ENCODE results near the gene SMC3. TPM values are rescaled to one million over a fixed set of nuclear protein-coding genes. Genes with fewer than 3 reads are reported as not detected.

The SMC3 gene
- polyA plus RNA-seq, 2 of the 4 experiments (the other 2 are of a cell fraction), result 59.5 to 60.5 TPM

DNA sequence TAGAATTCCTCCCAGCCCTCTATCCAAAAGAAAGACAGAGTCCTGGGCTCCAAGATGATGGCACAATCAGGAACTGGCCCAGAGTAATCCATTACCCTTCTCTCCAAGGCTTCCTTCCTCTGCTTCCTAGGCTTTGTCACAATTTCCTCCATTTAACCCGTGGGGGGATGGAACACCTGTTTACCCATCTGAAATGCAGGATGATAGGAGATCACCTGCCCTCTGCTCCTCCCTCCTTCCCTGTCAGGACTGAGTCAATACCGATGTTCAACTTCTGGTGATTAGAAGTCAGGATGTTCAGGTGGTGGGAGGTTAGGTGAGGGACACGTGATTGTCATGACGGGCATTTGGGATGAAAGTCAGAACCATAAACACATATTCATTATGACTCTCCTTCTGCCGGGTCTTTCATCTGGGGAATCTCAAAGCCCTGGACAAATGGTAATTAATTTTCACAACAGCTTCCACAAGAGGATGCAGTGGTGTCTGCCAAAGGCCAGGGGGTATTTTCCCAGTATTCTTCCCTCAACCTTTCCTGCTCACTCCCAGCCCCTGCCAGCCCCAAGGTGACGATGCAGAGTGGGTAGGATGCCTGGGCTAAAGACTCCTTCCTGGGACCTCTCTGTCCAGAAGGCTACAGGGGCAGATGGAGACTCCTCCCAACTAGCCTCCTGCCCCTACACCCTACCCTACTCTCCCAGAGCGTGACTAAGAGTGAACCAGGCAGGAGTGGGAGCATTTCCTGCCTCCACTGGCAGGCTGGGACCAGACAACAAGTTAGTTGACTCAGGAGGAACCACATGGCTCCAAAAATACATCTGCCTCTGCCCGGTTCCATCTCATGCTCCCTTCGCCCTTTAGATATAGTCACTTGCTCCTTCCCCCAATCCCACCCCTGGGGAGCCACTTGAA is 41.9 kb upstream of the SMC3 start (continued):
- TF ChIP-seq HMGXB4 (CRISPR knock-in tag; IDR thresholded peaks at IDR 0.05; ENCODE audit: borderline replicate concordance), result no peak
- TF ChIP-seq EP300 (IDR thresholded peaks at IDR 0.05), result no peak
- TF ChIP-seq ZFP36 (IDR thresholded peaks at IDR 0.05; ENCODE audit: borderline replicate concordance, partially characterized antibody), result no peak
- TF ChIP-seq, protein P1, sequence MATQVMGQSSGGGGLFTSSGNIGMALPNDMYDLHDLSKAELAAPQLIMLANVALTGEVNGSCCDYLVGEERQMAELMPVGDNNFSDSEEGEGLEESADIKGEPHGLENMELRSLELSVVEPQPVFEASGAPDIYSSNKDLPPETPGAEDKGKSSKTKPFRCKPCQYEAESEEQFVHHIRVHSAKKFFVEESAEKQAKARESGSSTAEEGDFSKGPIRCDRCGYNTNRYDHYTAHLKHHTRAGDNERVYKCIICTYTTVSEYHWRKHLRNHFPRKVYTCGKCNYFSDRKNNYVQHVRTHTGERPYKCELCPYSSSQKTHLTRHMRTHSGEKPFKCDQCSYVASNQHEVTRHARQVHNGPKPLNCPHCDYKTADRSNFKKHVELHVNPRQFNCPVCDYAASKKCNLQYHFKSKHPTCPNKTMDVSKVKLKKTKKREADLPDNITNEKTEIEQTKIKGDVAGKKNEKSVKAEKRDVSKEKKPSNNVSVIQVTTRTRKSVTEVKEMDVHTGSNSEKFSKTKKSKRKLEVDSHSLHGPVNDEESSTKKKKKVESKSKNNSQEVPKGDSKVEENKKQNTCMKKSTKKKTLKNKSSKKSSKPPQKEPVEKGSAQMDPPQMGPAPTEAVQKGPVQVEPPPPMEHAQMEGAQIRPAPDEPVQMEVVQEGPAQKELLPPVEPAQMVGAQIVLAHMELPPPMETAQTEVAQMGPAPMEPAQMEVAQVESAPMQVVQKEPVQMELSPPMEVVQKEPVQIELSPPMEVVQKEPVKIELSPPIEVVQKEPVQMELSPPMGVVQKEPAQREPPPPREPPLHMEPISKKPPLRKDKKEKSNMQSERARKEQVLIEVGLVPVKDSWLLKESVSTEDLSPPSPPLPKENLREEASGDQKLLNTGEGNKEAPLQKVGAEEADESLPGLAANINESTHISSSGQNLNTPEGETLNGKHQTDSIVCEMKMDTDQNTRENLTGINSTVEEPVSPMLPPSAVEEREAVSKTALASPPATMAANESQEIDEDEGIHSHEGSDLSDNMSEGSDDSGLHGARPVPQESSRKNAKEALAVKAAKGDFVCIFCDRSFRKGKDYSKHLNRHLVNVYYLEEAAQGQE (IDR thresholded peaks at IDR 0.05), result 0 out of 2 replicates have a peak, but pooled peaks have one; percentile 0
- no peak for TF ChIP-seq BHLHE40 (IDR thresholded peaks at IDR 0.05; ENCODE audit: low read depth, low read length)
- no peak for TF ChIP-seq ZC3H11A (IDR thresholded peaks at IDR 0.05)
- no peak for TF ChIP-seq HOXB5 (CRISPR knock-in tag; IDR thresholded peaks at IDR 0.05)
- TF ChIP-seq, protein P2, sequence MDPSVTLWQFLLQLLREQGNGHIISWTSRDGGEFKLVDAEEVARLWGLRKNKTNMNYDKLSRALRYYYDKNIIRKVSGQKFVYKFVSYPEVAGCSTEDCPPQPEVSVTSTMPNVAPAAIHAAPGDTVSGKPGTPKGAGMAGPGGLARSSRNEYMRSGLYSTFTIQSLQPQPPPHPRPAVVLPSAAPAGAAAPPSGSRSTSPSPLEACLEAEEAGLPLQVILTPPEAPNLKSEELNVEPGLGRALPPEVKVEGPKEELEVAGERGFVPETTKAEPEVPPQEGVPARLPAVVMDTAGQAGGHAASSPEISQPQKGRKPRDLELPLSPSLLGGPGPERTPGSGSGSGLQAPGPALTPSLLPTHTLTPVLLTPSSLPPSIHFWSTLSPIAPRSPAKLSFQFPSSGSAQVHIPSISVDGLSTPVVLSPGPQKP (IDR thresholded peaks at IDR 0.05; ENCODE audit: low read depth, low read length), result no peak
- TF ChIP-seq MAZ (IDR thresholded peaks at IDR 0.05; ENCODE audit: borderline replicate concordance, low read depth, low read length), result no peak
- no peak for TF ChIP-seq ATOH8 (CRISPR knock-in tag; IDR thresholded peaks at IDR 0.05; ENCODE audit: low read depth)
- no peak for TF ChIP-seq KDM1A (IDR thresholded peaks at IDR 0.05; ENCODE audit: low read depth)
- no peak for TF ChIP-seq CHD4 (IDR thresholded peaks at IDR 0.05; ENCODE audit: borderline replicate concordance)
- TF ChIP-seq JUN (IDR thresholded peaks at IDR 0.05), result peak in 1 of 2 experiments; percentile 35; a peak in 1 of 5 replicates
- no peak for TF ChIP-seq KDM5A (IDR thresholded peaks at IDR 0.05)
- TF ChIP-seq HOXA7 (CRISPR knock-in tag; IDR thresholded peaks at IDR 0.05), result 0 out of 2 replicates have a peak, but pooled peaks have one; percentile 70
- TF ChIP-seq GATA3 (IDR thresholded peaks at IDR 0.05; ENCODE audit: borderline replicate concordance), result no peak
- TF ChIP-seq, protein P3, sequence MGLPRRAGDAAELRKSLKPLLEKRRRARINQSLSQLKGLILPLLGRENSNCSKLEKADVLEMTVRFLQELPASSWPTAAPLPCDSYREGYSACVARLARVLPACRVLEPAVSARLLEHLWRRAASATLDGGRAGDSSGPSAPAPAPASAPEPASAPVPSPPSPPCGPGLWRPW (IDR thresholded peaks at IDR 0.05), result no peak
- TF ChIP-seq FOSB (CRISPR knock-in tag; IDR thresholded peaks at IDR 0.05), result peak; percentile 16; the same call in 1 of the 2 replicates
- no peak for TF ChIP-seq FOSL2 (IDR thresholded peaks at IDR 0.05)
- TF ChIP-seq FOSL2 (CRISPR knock-in tag; IDR thresholded peaks at IDR 0.05), result no peak; the same call in none of the 2 replicates
- 0 out of 2 replicates have a peak, but pooled peaks have one; percentile 19 for TF ChIP-seq MAX (IDR thresholded peaks at IDR 0.05)
- no peak for TF ChIP-seq NFE2L2 (conservative IDR thresholded peaks at IDR 0.05; ENCODE audit: low read length)
- no peak for TF ChIP-seq CBX2 (IDR thresholded peaks at IDR 0.05; ENCODE audit: borderline replicate concordance, low read depth)
- TF ChIP-seq SREBF2 (IDR thresholded peaks at IDR 0.05), result no peak
- no peak for TF ChIP-seq FOXS1 (CRISPR knock-in tag; IDR thresholded peaks at IDR 0.05)
- no peak for TF ChIP-seq ZNF302 (CRISPR knock-in tag; IDR thresholded peaks at IDR 0.05)
- TF ChIP-seq HOXB13 (CRISPR knock-in tag; IDR thresholded peaks at IDR 0.05; ENCODE audit: low read depth), result no peak
- TF ChIP-seq MYC (IDR thresholded peaks at IDR 0.05; ENCODE audit: borderline replicate concordance, low read length), result no peak
- no peak for TF ChIP-seq RNF2 (IDR thresholded peaks at IDR 0.05; ENCODE audit: borderline replicate concordance, low read depth)
- no peak for TF ChIP-seq MAFK (IDR thresholded peaks at IDR 0.05; ENCODE audit: partially characterized antibody)
- no peak for TF ChIP-seq RFX5 (IDR thresholded peaks at IDR 0.05)
